ENCODE results near the gene CDHR4. TPM values are rescaled to one million over a fixed set of nuclear protein-coding genes. Genes with fewer than 3 reads are reported as not detected.

Gene CDHR4
- total RNA-seq, 1 donor from 2014 or later, result not detected

GRCh38 chr3:49745986-49746385, 53.7 kb downstream of the CDHR4 start:
- DNase-seq (ENCODE audit: low spot score), result no peak

Small RNAs within 50 kb of the gene (microRNA-seq; reads per million reads assigned to microRNA genes)
- gene MIR5193 (ENCODE audit: borderline number of aligned reads), result not detected

Other genes with a start within 250 kb of the CDHR4 start
- gene BSN, start 245.4 kb downstream of the CDHR4 start, total RNA-seq, result 0.16 TPM
- 51.1 TPM for gene APEH, start 125.5 kb downstream of the CDHR4 start, total RNA-seq
- gene MST1, start 110.4 kb downstream of the CDHR4 start, total RNA-seq, result 5.7 TPM
- 42.1 TPM for gene RNF123, start 110.3 kb downstream of the CDHR4 start, total RNA-seq
- not detected for gene AMIGO3, start 80.2 kb downstream of the CDHR4 start, total RNA-seq
- 45.4 TPM for gene GMPPB, start 75.9 kb downstream of the CDHR4 start, total RNA-seq
- gene IP6K1, start 13.3 kb downstream of the CDHR4 start, total RNA-seq, result 35.4 TPM
- 3.2 TPM for gene INKA1, start 3.4 kb upstream of the CDHR4 start, total RNA-seq
- gene UBA7, start 14.1 kb upstream of the CDHR4 start, total RNA-seq, result 38.2 TPM
- gene TRAIP, start 56.7 kb upstream of the CDHR4 start, total RNA-seq, result 1.1 TPM
- not detected for gene CAMKV, start 70.0 kb upstream of the CDHR4 start, total RNA-seq
- gene MST1R, start 104.0 kb upstream of the CDHR4 start, total RNA-seq, result 1.8 TPM
- 9.8 TPM for gene MON1A, start 129.9 kb upstream of the CDHR4 start, total RNA-seq
- 79.6 TPM for gene RBM6, start 140.3 kb upstream of the CDHR4 start, total RNA-seq

All from mesenteric fat pad (tissue), 1 donor.